ENCODE results near the gene RNASEH1. TPM values are rescaled to one million over a fixed set of nuclear protein-coding genes. Genes with fewer than 3 reads are reported as not detected.

RNASEH1 gene
- total and polyA plus RNA-seq, 2 donors (not counting 1 experiment from before 2014, with no cell fraction given): 23.8 to 31.2 TPM

DNA sequence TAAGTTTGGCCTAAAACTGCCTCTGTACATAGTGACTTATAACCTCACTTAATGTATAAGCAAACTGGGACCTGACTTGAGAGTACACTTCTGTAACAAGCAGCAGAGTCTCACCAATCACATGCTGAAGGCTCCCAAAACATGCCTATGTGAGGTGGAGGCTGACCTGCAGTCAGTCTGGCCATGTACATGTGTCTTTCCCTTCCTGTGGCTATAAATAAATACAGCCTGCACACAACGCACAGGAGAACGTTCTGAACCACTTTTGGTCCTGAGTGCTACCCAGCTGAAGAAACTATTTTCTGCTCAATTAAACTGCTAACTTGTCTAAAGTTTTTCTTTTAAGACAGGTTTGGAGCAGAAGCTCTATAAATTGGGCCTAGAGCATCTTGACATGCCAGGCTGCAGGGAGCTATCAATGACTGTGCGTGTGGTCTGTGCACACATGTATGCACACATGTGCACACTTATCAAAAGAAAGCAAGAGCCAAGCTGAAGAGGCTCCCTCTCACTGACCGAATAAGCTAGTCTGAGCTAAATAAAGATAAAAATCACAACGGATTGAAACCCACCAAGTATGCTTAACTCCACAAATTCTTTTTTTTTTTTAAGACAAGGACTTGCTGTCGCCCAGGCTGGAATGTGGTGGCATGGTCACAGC lies 15.0 kb downstream of the RNASEH1 start:
- no peak overlapping the region for H2AFZ ChIP-seq (ENCODE audit: low read length)
- H3K9ac ChIP-seq (ENCODE audit: insufficient read depth, low read length): no peak overlapping the region
- H4K20me1 ChIP-seq (ENCODE audit: control insufficient read depth, extremely low read depth, insufficient read depth, low read length): no peaks in the 10 kb centered on the region
- no peak overlapping the region for H3K4me3 ChIP-seq (replicated peaks in 1 of 4; ENCODE audit: control extremely low read depth in 1 of 4, insufficient read depth in 1 of 4, low read depth in 3 of 4, low read length in 4 of 4)
- peaks cover 2% of the 10 kb centered on the region for H3K79me2 ChIP-seq (ENCODE audit: control insufficient read depth, insufficient read depth, low read length)
- no peak overlapping the region for H3K4me2 ChIP-seq (ENCODE audit: extremely low read depth, insufficient read depth, low read length)
- H3K4me1 ChIP-seq (ENCODE audit: control insufficient read depth, extremely low read depth, insufficient read depth, low read length): no peaks in the 10 kb centered on the region
- H3K27me3 ChIP-seq (ENCODE audit: control insufficient read depth, insufficient read depth, low read length): no peaks in the 10 kb centered on the region
- no peaks in the 10 kb centered on the region for H3K9me3 ChIP-seq (ENCODE audit: control insufficient read depth, insufficient read depth, low read depth, low read length)
- H3K36me3 ChIP-seq (ENCODE audit: control insufficient read depth, insufficient read depth, low read length): peaks cover 15% of the 10 kb centered on the region
- TF ChIP-seq, protein P1, sequence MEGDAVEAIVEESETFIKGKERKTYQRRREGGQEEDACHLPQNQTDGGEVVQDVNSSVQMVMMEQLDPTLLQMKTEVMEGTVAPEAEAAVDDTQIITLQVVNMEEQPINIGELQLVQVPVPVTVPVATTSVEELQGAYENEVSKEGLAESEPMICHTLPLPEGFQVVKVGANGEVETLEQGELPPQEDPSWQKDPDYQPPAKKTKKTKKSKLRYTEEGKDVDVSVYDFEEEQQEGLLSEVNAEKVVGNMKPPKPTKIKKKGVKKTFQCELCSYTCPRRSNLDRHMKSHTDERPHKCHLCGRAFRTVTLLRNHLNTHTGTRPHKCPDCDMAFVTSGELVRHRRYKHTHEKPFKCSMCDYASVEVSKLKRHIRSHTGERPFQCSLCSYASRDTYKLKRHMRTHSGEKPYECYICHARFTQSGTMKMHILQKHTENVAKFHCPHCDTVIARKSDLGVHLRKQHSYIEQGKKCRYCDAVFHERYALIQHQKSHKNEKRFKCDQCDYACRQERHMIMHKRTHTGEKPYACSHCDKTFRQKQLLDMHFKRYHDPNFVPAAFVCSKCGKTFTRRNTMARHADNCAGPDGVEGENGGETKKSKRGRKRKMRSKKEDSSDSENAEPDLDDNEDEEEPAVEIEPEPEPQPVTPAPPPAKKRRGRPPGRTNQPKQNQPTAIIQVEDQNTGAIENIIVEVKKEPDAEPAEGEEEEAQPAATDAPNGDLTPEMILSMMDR (conservative IDR thresholded peaks at IDR 0.05 in 1 of 2, IDR thresholded peaks at IDR 0.05 in 1 of 2; ENCODE audit: low read depth in 1 of 2, low read length in 2 of 2): no peak
- TF ChIP-seq EZH2 (IDR thresholded peaks at IDR 0.05; ENCODE audit: low read length, missing control alignments): no peak
- no peak for DNase-seq (ENCODE audit: low read depth in 2 of 2)
- no peak overlapping the region for H3K27ac ChIP-seq (ENCODE audit: insufficient read depth, low read length)

DNA sequence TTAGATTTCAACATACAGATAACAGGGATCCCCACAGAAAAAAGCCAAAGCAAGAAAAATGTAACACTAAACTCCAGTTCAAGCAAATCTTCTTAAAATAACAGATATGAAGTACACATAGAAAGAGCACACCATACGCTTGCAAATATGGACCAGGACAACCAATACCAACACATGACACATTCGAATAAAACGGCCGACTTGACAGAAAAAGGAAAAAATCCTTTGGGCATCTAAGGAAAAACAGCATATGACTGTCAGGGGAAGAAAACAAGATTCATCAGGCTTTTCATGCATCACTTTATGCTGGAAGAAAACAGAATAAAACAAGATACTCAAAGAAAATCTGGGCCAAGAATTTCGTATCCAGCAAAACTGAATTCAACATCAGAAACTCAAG lies 16.0 kb downstream of the RNASEH1 start:
- peaks cover 1% of the 10 kb centered on the region for H3K4me1 ChIP-seq (ENCODE audit: control insufficient read depth, extremely low read depth, insufficient read depth, low read length)
- DNase-seq (ENCODE audit: low read depth in 2 of 2): no peak
- H3K27ac ChIP-seq (ENCODE audit: insufficient read depth, low read length): no peak overlapping the region
- H3K79me2 ChIP-seq (ENCODE audit: control insufficient read depth, insufficient read depth, low read length): peaks cover 2% of the 10 kb centered on the region
- H3K27me3 ChIP-seq (ENCODE audit: control insufficient read depth, insufficient read depth, low read length): no peaks in the 10 kb centered on the region
- no peaks in the 10 kb centered on the region for H4K20me1 ChIP-seq (ENCODE audit: control insufficient read depth, extremely low read depth, insufficient read depth, low read length)
- H3K36me3 ChIP-seq (ENCODE audit: control insufficient read depth, insufficient read depth, low read length): peaks cover 14% of the 10 kb centered on the region
- no peak overlapping the region for H2AFZ ChIP-seq (ENCODE audit: low read length)
- H3K4me2 ChIP-seq (ENCODE audit: extremely low read depth, insufficient read depth, low read length): no peak overlapping the region
- no peak for TF ChIP-seq EZH2 (IDR thresholded peaks at IDR 0.05; ENCODE audit: low read length, missing control alignments)
- TF ChIP-seq, protein P1 (conservative IDR thresholded peaks at IDR 0.05 in 1 of 2, IDR thresholded peaks at IDR 0.05 in 1 of 2; ENCODE audit: low read depth in 1 of 2, low read length in 2 of 2): no peak
- H3K9ac ChIP-seq (ENCODE audit: insufficient read depth, low read length): no peak overlapping the region
- no peaks in the 10 kb centered on the region for H3K9me3 ChIP-seq (ENCODE audit: control insufficient read depth, insufficient read depth, low read depth, low read length)
- H3K4me3 ChIP-seq (replicated peaks in 1 of 4; ENCODE audit: control extremely low read depth in 1 of 4, insufficient read depth in 1 of 4, low read depth in 3 of 4, low read length in 4 of 4): no peak overlapping the region

DNA sequence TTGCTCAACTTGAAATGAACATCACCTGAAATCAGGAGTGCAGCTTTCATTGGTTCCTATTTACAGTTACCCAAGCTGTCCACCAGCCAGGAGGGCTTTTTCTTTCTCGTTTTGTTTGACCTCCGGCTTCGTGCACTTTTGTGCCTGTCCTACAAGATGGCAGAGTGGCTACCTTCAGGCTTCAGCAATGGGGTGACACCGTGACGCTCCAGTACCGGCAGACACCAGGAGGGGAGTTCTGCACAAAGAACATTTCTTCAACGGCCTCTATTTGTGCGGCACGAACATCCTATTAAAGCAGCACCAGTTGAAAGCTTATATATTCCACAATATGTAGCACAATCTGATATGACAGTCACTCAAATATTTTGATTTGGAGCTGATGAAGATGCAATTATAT lies 18.3 kb downstream of the RNASEH1 start:
- Histone ChIP-seq H3K4me2 (ENCODE audit: extremely low read depth, insufficient read depth, low read length) (no peak overlapping the region), H3K27ac (ENCODE audit: insufficient read depth, low read length) (no peak overlapping the region), H3K36me3 (ENCODE audit: control insufficient read depth, insufficient read depth, low read length) (peaks cover 11% of the 10 kb centered on the region), H3K9me3 (ENCODE audit: control insufficient read depth, insufficient read depth, low read depth, low read length) (no peaks in the 10 kb centered on the region), H3K4me1 (ENCODE audit: control insufficient read depth, extremely low read depth, insufficient read depth, low read length) (peaks cover 15% of the 10 kb centered on the region), H3K4me3 (replicated peaks in 1 of 4; ENCODE audit: control extremely low read depth in 1 of 4, insufficient read depth in 1 of 4, low read depth in 3 of 4, low read length in 4 of 4) (no peak overlapping the region), H3K27me3 (ENCODE audit: control insufficient read depth, insufficient read depth, low read length) (no peaks in the 10 kb centered on the region), H3K9ac (ENCODE audit: insufficient read depth, low read length) (no peak overlapping the region), H4K20me1 (ENCODE audit: control insufficient read depth, extremely low read depth, insufficient read depth, low read length) (no peaks in the 10 kb centered on the region), H3K79me2 (ENCODE audit: control insufficient read depth, insufficient read depth, low read length) (peaks cover 2% of the 10 kb centered on the region), H2AFZ (ENCODE audit: low read length) (no peak overlapping the region)
- no peak for TF ChIP-seq EZH2 (IDR thresholded peaks at IDR 0.05; ENCODE audit: low read length, missing control alignments)
- TF ChIP-seq, protein P1 (conservative IDR thresholded peaks at IDR 0.05 in 1 of 2, IDR thresholded peaks at IDR 0.05 in 1 of 2; ENCODE audit: low read depth in 1 of 2, low read length in 2 of 2): no peak
- DNase-seq (ENCODE audit: low read depth in 2 of 2): no peak

Measured in fibroblast of lung (primary cell).